GM12878 (cell line): ENCODE data around the gene RBX1. TPM values are rescaled to one million over a fixed set of nuclear protein-coding genes. Genes with fewer than 3 reads are reported as not detected.

Experiments used
- ATAC-seq: fragments of 200-7000 bp; cut with Tn5 transposase; 3 replicates; pipeline ENCODE4 v1.9.1; 2020; ENCODE audit warnings: mild to moderate bottlenecking, moderate library complexity
- BruUV-seq: library from RNA; stranded (reverse); fragments of 400-500 nt; replicated peaks from 2 replicates; lab custom pipeline; 2021; lab: Mats Ljungman, UMichigan
- CTCF ChIA-PET: fragments of 300-600 bp; sonication (Branson Sonifier 250); formaldehyde crosslinking; extraction: SDS; loops from one replicate; lab custom pipeline; 2021; ENCODE audit warnings: inconsistent platforms; lab: Yijun Ruan, JAX
- POLR2A ChIA-PET: fragments of 350-600 bp; formaldehyde crosslinking; extraction: SDS; loops from one replicate; lab custom pipeline; 2021; ENCODE audit warnings: inconsistent platforms; lab: Charles Lee
- RAD21 ChIA-PET: fragments of 300-600 bp; sonication (Branson Sonifier 250); formaldehyde crosslinking; loops from one replicate; lab custom pipeline; 2023; ENCODE audit warnings: antibody characterized with exemption; ENCODE audit not compliant: unreplicated experiment; lab: Charles Lee
- SMC1A ChIA-PET: fragments of 300-600 bp; sonication (Branson Sonifier 250); formaldehyde crosslinking; loops from one replicate; lab custom pipeline; 2023; ENCODE audit not compliant: unreplicated experiment, uncharacterized antibody; lab: Charles Lee
- DNase-seq: peaks from one replicate; pipeline ENCODE4 v3.0.0-alpha.2; 2011; ENCODE audit warnings: low read depth, low spot score
- FAIRE-seq: peaks from 3 replicates; lab custom pipeline; 2011; peaks lifted over from hg19 to GRCh38; lab: Jason Lieb, UNC
- H2AFZ ChIP-seq: 2 replicates; pipeline ENCODE4 v1.6.0; 2011; ENCODE audit warnings: low read depth, low read length, control low read depth; ENCODE audit not compliant: control insufficient read depth
- H3K27ac ChIP-seq: 2 replicates; pipeline ENCODE4 v1.5.1; 2011; ENCODE audit warnings: control low read depth; ENCODE audit not compliant: control insufficient read depth, insufficient read depth
- H3K27me3 ChIP-seq, 2 experiments: replicated peaks in 1 of 2; 2 replicates each; pipeline versions ENCODE4 v1.6.0 to v1.6.1; 2011; ENCODE audit warnings: low read length in 1 of 2; ENCODE audit not compliant: control insufficient read depth in 2 of 2, insufficient read depth in 2 of 2
- H3K36me3 ChIP-seq, 2 experiments: 2 replicates each; pipeline ENCODE4 v1.5.1; 2011; ENCODE audit warnings: low read length in 1 of 2; ENCODE audit not compliant: control insufficient read depth in 2 of 2, insufficient read depth in 2 of 2
- H3K4me1 ChIP-seq: 2 replicates; pipeline ENCODE4 v1.6.1; 2011; ENCODE audit warnings: mild to moderate bottlenecking, low read length, moderate library complexity, mixed read lengths; ENCODE audit not compliant: control insufficient read depth, insufficient read depth
- H3K4me2 ChIP-seq: 2 replicates; pipeline ENCODE4 v1.6.0; 2011; ENCODE audit warnings: control low read depth; ENCODE audit not compliant: control insufficient read depth, insufficient read depth
- H3K4me3 ChIP-seq: fragments of 200-600 bp; sonication (generic); 2 replicates; pipeline ENCODE4 v1.5.1; 2016
- H3K79me2 ChIP-seq: 2 replicates; pipeline ENCODE4 v1.6.0; 2011; ENCODE audit warnings: low read length; ENCODE audit not compliant: control insufficient read depth, insufficient read depth
- H3K9ac ChIP-seq: 2 replicates; pipeline ENCODE4 v1.8.0; 2011; ENCODE audit warnings: low read length, control low read depth, mixed read lengths; ENCODE audit not compliant: control insufficient read depth, insufficient read depth
- H3K9me3 ChIP-seq: replicated peaks from 3 replicates; pipeline ENCODE4 v1.5.1; 2011; ENCODE audit warnings: mild to moderate bottlenecking, low read length; ENCODE audit not compliant: control insufficient read depth, insufficient read depth
- H4K20me1 ChIP-seq: 2 replicates; pipeline ENCODE4 v1.6.0; 2011; ENCODE audit not compliant: control insufficient read depth, insufficient read depth
- ATF7 ChIP-seq: fragments of 450-650 bp; IDR thresholded peaks from 2 replicates; pipeline ENCODE4 v1.6.1; 2016; ENCODE audit warnings: low read depth, mild to moderate bottlenecking
- BCL3 ChIP-seq: IDR thresholded peaks from 2 replicates; pipeline ENCODE4 v1.6.1; 2011; ENCODE audit warnings: borderline replicate concordance, low read depth, mild to moderate bottlenecking, moderate library complexity, low read length; ENCODE audit not compliant: insufficient read depth, poor library complexity, severe bottlenecking
- CBX5 ChIP-seq: sonication (generic); IDR thresholded peaks from 2 replicates; pipeline ENCODE4 v1.6.1; 2016; ENCODE audit warnings: low read depth, moderate library complexity, mild to moderate bottlenecking, inconsistent platforms
- CUX1 ChIP-seq: IDR thresholded peaks from 2 replicates; pipeline ENCODE4 v1.6.1; 2012; ENCODE audit warnings: improper control_type of control experiment, low read depth, low read length; ENCODE audit not compliant: insufficient replicate concordance
- E4F1 ChIP-seq: fragments of 450-650 bp; IDR thresholded peaks from 2 replicates; pipeline ENCODE4 v1.6.1; 2018; ENCODE audit warnings: borderline replicate concordance, mild to moderate bottlenecking; ENCODE audit not compliant: partially characterized antibody
- MLLT1 ChIP-seq: fragments of 450-650 bp; IDR thresholded peaks from 2 replicates; pipeline ENCODE4 v1.6.1; 2016; ENCODE audit warnings: mild to moderate bottlenecking
- MYC ChIP-seq: IDR thresholded peaks from 2 replicates; pipeline ENCODE4 v1.6.1; 2011; ENCODE audit warnings: mild to moderate bottlenecking, low read length, moderate library complexity, inconsistent platforms; ENCODE audit not compliant: insufficient read depth, insufficient replicate concordance, insufficient read length, severe bottlenecking
- NFIC ChIP-seq: IDR thresholded peaks from 2 replicates; pipeline ENCODE4 v1.6.1; 2012; ENCODE audit warnings: low read depth, mild to moderate bottlenecking, inconsistent platforms, low read length, moderate library complexity
- ZBED1 ChIP-seq: IDR thresholded peaks from 2 replicates; pipeline ENCODE4 v1.6.1; 2016; ENCODE audit warnings: borderline replicate concordance
- ZNF217 ChIP-seq: fragments of 450-650 bp; IDR thresholded peaks from 2 replicates; pipeline ENCODE4 v1.6.1; 2017; ENCODE audit warnings: antibody characterized with exemption, mild to moderate bottlenecking
- WGBS: methylation state at CpG from one replicate; pipeline ENCODE4 v1.1.6; 2016; ENCODE audit warnings: low lambda C conversion rate; ENCODE audit not compliant: insufficient replicate concordance, insufficient coverage; ENCODE audit errors: missing lambda C conversion rate; 5-methylcytosine and 5-hydroxymethylcytosine counted together
- in situ Hi-C: fragments of 300-500 bp; cut with MboI; formaldehyde crosslinking; loops from 9 replicates; pipeline ENCODE4 v1.14.3; 2018; ENCODE audit warnings: mixed read lengths
- intact Hi-C: fragments of 100-400 bp; cut with micrococcal nuclease; formaldehyde crosslinking; loops from one replicate; pipeline ENCODE4 v1.14.2; 2022; ENCODE audit not compliant: unreplicated experiment
- polyA plus RNA-seq, 11 experiments: library from polyadenylated mRNA; depleted of rRNA in 4 of 11; unstranded in 6 of 11; stranded (reverse) in 5 of 11; fragments of >200 nt; fragmentation: Nextera tagmentation in 4 of 11; fragmentation: Illumina TruSeq in 1 of 11; extraction: Ambion mirVana in 4 of 11; extraction: Trizol in 1 of 11; gene quantifications; 1 replicate in 1 of 11; 2 replicates in 10 of 11; pipeline versions ENCODE4 v1.2.1 to v1.2.3, GENCODE V29; 2011 to 2016; ENCODE audit warnings: inconsistent platforms in 2 of 11, missing spikeins in 2 of 11, low read depth in 1 of 11
- total RNA-seq, 4 experiments: library from RNA; depleted of rRNA in 3 of 4; stranded (reverse); fragments of >200 nt in 3 of 4; fragmentation: Illumina TruSeq in 1 of 4; extraction: Trizol in 1 of 4; gene quantifications; 2 replicates each; pipeline versions ENCODE4 v1.2.1 to v1.2.3, GENCODE V29; 2013 to 2021

Gene RBX1
- total and polyA plus RNA-seq, 10 of the 15 experiments (the other 5 are each of a cell fraction or from before 2014, with no cell fraction given), result 71.2 to 468 (median 184) TPM

GRCh38 chr22:40965936-40966725, 15.0 kb downstream of the RBX1 start:
- H3K4me3 ChIP-seq, result no peak overlapping the region
- 93% methylated on average over 8 of the region's 8 CpGs for WGBS
- CTCF ChIA-PET, result interaction anchor here (1.2 kb wide), 1 partner anchor 43 kb away, joined by 3 read pairs; no protein-coding TSS in a partner anchor
- no peak for TF ChIP-seq CUX1
- TF ChIP-seq MYC, result no peak
- no peak for TF ChIP-seq E4F1
- no peak for TF ChIP-seq NFIC
- no peak for TF ChIP-seq BCL3
- TF ChIP-seq CBX5, result no peak
- no peak for TF ChIP-seq ZBED1
- TF ChIP-seq ZNF217, result no peak
- no peak for TF ChIP-seq MLLT1
- TF ChIP-seq ATF7, result no peak

More at GRCh38 chr22:40965936-40966725, 15.0 kb downstream of the RBX1 start:
- no peaks in the 10 kb centered on the region for H3K27me3 ChIP-seq
- H3K4me1 ChIP-seq, result peaks cover 9% of the 10 kb centered on the region
- H3K9ac ChIP-seq, result no peak overlapping the region
- ChIA-PET SMC1A (interaction anchor here (0.6 to 1.7 kb wide), 4 partner anchors 8 to 163 kb away, joined by 3 to 5 read pairs (median 3); no protein-coding TSS in a partner anchor), RAD21 (interaction anchor here (1.4 kb wide), 1 partner anchor 43 kb away, joined by 4 read pairs; no protein-coding TSS in a partner anchor), POLR2A (interaction anchor here (0.5 to 0.6 kb wide), 3 partner anchors 48 to 893 kb away, joined by 3 read pairs; no protein-coding TSS in a partner anchor)
- no peaks in the 10 kb centered on the region for H3K9me3 ChIP-seq
- no peaks in the 10 kb centered on the region for H4K20me1 ChIP-seq
- H3K27ac ChIP-seq, result no peak overlapping the region
- intact Hi-C loops, result no loop called here
- H2AFZ ChIP-seq, result no peak overlapping the region
- peaks cover 2% of the 10 kb centered on the region; the same call in 1 of the 2 replicates for H3K79me2 ChIP-seq
- H3K36me3 ChIP-seq, result peaks cover 8 to 32% of the 10 kb centered on the region in 2 experiments
- DNase-seq, result no peak
- ATAC-seq, result no peak
- no peak overlapping the region for H3K4me2 ChIP-seq
- no TSS peak for BruUV-seq
- no peak for FAIRE-seq
- in situ Hi-C loops, result no loop called here
